Upper lobe of left lung (tissue), 6 donors: ENCODE data around the gene GATA5. TPM values are rescaled to one million over a fixed set of nuclear protein-coding genes. Genes with fewer than 3 reads are reported as not detected.
A peak's percentile ranks its signal among the peaks of the same experiment; 100 is the strongest.

Experiments used
- ATAC-seq, 2 donors: fragments of 200-7000 bp; cut with Tn5 transposase; one replicate each; pipeline ENCODE4 v1.9.1; 2022; ENCODE audit warnings: mild to moderate bottlenecking in 2 of 2, moderate library complexity in 2 of 2; ENCODE audit not compliant: low FRiP score in 2 of 2
- DNase-seq, 2 donors: peaks; one replicate each; pipeline ENCODE4 v3.0.0-alpha.2; 2019 to 2020
- H3K27ac ChIP-seq, 4 donors: fragments of 200-600 bp; sonication (generic); one replicate each; pipeline ENCODE4 v1.5.1; 2016 to 2019
- H3K27me3 ChIP-seq, 4 donors: fragments of 200-600 bp; sonication (generic); one replicate each; pipeline ENCODE4 v1.5.1; 2017 to 2019
- H3K36me3 ChIP-seq, 4 donors: fragments of 200-600 bp; sonication (generic); one replicate each; pipeline ENCODE4 v1.5.1; 2016 to 2019
- H3K4me1 ChIP-seq, 4 donors: fragments of 200-600 bp; sonication (generic); one replicate each; pipeline ENCODE4 v1.5.1; 2018 to 2019
- H3K4me3 ChIP-seq, 4 donors: fragments of 200-600 bp; sonication (generic); one replicate each; pipeline ENCODE4 v1.5.1; 2017 to 2019; ENCODE audit warnings: mild to moderate bottlenecking in 2 of 4, moderate library complexity in 1 of 4
- H3K9me3 ChIP-seq, 4 donors: fragments of 200-600 bp; sonication (generic); one replicate each; pipeline ENCODE4 v1.5.1; 2018 to 2019
- EP300 ChIP-seq, 4 donors: sonication (generic); formaldehyde crosslinking; IDR thresholded peaks; one replicate each; pipeline ENCODE4 v1.5.1; 2017; ENCODE audit warnings: antibody characterized with exemption in 4 of 4, control low read depth in 2 of 4
- POLR2A ChIP-seq, 4 donors: fragments of 450-650 bp; IDR thresholded peaks; one replicate each; pipeline ENCODE4 v1.5.1; 2016 to 2017; ENCODE audit warnings: antibody characterized with exemption in 4 of 4, mild to moderate bottlenecking in 2 of 4
- POLR2AphosphoS5 ChIP-seq, 2 donors: sonication (generic); formaldehyde crosslinking; IDR thresholded peaks; one replicate each; pipeline ENCODE4 v1.5.1; 2017; ENCODE audit warnings: antibody characterized with exemption in 2 of 2
- WGBS, 2 donors: methylation state at CpG; one replicate each; pipeline ENCODE4 v1.1.5; 2017 to 2018; 5-methylcytosine and 5-hydroxymethylcytosine counted together
- total RNA-seq, 6 donors: library from RNA; depleted of rRNA in 4 of 6; stranded (reverse); fragments of >200 nt in 4 of 6; gene quantifications; one replicate each; pipeline versions ENCODE4 v1.1.0 to v1.2.1, GENCODE V29; 2016 to 2021
- TF ChIP-seq, protein P1 (sequence below), 6 experiments: fragments of 450-650 bp in 4 of 6; fragments of 200-600 bp in 2 of 6; sonication (generic) in 2 of 6; IDR thresholded peaks; one replicate each; pipeline ENCODE4 v1.5.1; 2016 to 2019; ENCODE audit warnings: antibody characterized with exemption in 6 of 6
- donor health status: DM: no; HTN: no; CAD: no; lungs with moderate emphysema.
- donor health status: DM: no; HTN: yes; CAD: no; lungs with severe emphysema.

GATA5 gene
- total RNA-seq, 6 donors from 2014 or later: 0.98 to 10.5 (median 2.2) TPM

DNA sequence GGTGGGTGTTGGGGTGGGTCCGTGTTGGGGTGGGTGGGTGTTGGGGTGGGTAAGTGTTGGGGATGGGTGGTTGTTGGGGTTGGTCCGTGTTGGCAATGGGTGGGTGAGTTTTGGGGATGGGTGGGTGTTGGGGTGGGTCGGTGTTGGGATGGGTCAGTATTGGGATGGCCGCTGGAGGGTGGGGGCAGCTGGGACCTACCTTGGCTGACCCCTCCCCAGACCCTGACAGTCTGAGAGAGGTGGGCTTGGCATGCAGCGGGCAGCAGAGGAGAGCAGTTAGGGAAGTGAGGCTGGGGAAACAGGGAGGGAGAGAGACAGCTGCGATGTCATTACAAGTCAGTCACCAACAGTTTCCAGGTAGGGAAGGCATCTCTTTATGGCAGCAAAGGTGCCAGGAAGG lies 23.1 kb upstream of the GATA5 start:
- WGBS, 2 donors: 92 to 93% methylated on average over 5 of the region's 6 CpGs
- no peak for ATAC-seq
- H3K4me3 ChIP-seq: no peak overlapping the region
- TF ChIP-seq POLR2AphosphoS5 (IDR thresholded peaks at IDR 0.05) (no peak), POLR2A (IDR thresholded peaks at IDR 0.05) (no peak), EP300 (IDR thresholded peaks at IDR 0.05) (no peak)
- TF ChIP-seq, protein P1, sequence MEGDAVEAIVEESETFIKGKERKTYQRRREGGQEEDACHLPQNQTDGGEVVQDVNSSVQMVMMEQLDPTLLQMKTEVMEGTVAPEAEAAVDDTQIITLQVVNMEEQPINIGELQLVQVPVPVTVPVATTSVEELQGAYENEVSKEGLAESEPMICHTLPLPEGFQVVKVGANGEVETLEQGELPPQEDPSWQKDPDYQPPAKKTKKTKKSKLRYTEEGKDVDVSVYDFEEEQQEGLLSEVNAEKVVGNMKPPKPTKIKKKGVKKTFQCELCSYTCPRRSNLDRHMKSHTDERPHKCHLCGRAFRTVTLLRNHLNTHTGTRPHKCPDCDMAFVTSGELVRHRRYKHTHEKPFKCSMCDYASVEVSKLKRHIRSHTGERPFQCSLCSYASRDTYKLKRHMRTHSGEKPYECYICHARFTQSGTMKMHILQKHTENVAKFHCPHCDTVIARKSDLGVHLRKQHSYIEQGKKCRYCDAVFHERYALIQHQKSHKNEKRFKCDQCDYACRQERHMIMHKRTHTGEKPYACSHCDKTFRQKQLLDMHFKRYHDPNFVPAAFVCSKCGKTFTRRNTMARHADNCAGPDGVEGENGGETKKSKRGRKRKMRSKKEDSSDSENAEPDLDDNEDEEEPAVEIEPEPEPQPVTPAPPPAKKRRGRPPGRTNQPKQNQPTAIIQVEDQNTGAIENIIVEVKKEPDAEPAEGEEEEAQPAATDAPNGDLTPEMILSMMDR (IDR thresholded peaks at IDR 0.05): no peak
- DNase-seq: no peak
- peaks cover 0 to 5% (median 0%) of the 10 kb centered on the region in 4 donors for H3K27me3 ChIP-seq
- no peaks in the 10 kb centered on the region for H3K36me3 ChIP-seq
- H3K27ac ChIP-seq: no peak overlapping the region
- peaks cover 5 to 24% (median 16%) of the 10 kb centered on the region in 4 donors for H3K4me1 ChIP-seq
- H3K9me3 ChIP-seq: no peaks in the 10 kb centered on the region

DNA sequence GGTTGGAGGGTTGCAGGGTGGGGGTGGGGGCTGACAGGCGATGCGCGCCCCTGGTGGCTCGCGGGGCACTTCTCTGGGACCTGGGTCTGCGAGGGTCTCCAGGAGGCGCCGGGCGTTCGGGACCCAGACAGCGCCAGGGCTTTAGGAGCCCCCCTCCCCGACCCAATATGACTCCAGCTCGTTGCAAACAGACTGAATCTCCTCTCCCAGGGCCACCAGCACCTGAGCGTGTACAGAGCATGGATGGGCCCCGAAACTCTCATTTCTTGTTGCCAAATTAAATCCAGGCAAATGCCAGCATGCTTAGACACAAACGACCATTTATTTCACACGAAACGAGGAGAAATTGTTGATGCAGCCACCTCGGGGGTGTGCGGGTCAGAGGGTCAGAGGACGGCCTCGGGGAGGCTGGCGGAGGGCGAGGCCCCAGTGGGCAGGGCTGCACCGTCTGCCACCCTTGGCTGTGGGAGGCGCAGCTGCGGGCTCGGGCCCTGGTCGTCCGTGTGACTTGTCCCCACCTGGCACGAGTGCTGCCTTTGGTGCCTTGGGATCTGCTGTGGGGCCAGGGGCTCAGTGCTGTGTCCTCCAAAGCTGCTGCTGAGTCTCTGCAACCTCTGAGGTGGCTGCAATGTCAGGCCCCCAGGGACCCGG lies 20.9 kb upstream of the GATA5 start:
- Histone ChIP-seq H3K4me3 (no peak overlapping the region), H3K9me3 (no peaks in the 10 kb centered on the region), H3K27me3 (no peaks in the 10 kb centered on the region), H3K4me1 (peaks cover 5 to 20% (median 14%) of the 10 kb centered on the region in 4 donors), H3K36me3 (no peaks in the 10 kb centered on the region), H3K27ac (no peak overlapping the region)
- no peak for TF ChIP-seq POLR2AphosphoS5 (IDR thresholded peaks at IDR 0.05)
- TF ChIP-seq, protein P1 (IDR thresholded peaks at IDR 0.05): peak; percentile 35 to 72 (median 54)
- peak in 1 of 2 donors; percentile 88 for DNase-seq
- 24 to 43% methylated on average over 3 to 32 of the region's 32 CpGs for WGBS, 2 donors
- peak in 1 of 2 donors; percentile 16 for ATAC-seq

GRCh38 chr20:62495749-62496567 lies 20.2 kb upstream of the GATA5 start:
- 58% methylated on average over 17 of the region's 34 CpGs; no CpG with 5 or more reads in 1 of the 2 donors for WGBS, 2 donors
- H3K9me3 ChIP-seq: no peaks in the 10 kb centered on the region
- H3K36me3 ChIP-seq: no peaks in the 10 kb centered on the region
- peak in 1 of 2 donors; percentile 25 for ATAC-seq
- no peak for TF ChIP-seq EP300 (IDR thresholded peaks at IDR 0.05)
- no peak for TF ChIP-seq POLR2AphosphoS5 (IDR thresholded peaks at IDR 0.05)
- TF ChIP-seq POLR2A (IDR thresholded peaks at IDR 0.05): no peak
- TF ChIP-seq, protein P1 (IDR thresholded peaks at IDR 0.05): no peak
- peaks cover 5 to 20% (median 14%) of the 10 kb centered on the region in 4 donors for H3K4me1 ChIP-seq
- no peak overlapping the region for H3K27ac ChIP-seq
- no peak overlapping the region for H3K4me3 ChIP-seq
- peak in 1 of 2 donors; percentile 68 for DNase-seq
- H3K27me3 ChIP-seq: no peaks in the 10 kb centered on the region

DNA sequence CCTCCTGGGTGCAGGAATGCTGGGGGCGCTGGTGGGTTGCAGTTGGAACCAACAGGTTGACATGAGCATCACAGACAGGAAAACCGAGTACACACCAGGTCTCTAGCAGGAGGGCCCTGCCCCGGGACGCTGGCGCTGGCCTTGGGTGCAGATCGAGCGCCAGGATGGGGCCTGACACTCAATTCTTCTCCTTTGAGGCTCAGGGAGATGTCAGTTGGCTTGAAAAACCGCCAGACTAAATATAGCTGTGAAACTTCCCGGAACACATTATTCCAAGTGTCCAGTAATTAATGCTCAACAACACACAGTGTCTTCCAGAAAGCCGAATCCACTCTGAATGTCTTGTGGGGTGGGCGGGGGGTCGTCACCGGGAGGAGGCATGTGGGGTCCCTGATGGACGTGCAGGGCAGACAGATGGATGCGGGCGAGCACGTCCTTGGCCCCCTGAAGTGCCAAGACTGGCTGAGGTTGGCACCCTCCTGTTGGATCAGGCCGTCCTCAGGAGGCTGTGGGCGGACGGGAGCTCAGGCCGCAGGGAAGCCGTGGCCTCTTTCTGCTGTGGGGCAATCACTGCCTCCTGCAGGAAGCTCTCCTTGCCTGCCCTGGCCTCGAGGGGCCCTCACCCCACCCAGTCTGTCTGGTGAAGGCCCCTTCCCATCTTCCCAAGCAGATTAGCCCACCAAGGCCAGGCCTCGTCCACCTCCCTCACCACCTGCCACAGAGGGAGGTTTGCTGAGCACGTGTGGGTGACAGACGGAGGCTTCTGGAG lies 19.4 kb upstream of the GATA5 start:
- Histone ChIP-seq H3K27me3 (no peaks in the 10 kb centered on the region), H3K4me1 (peaks cover 3 to 17% (median 11%) of the 10 kb centered on the region in 4 donors), H3K9me3 (no peaks in the 10 kb centered on the region), H3K4me3 (no peak overlapping the region), H3K27ac (no peak overlapping the region), H3K36me3 (no peaks in the 10 kb centered on the region)
- TF ChIP-seq EP300 (IDR thresholded peaks at IDR 0.05) (no peak), POLR2AphosphoS5 (IDR thresholded peaks at IDR 0.05) (no peak), POLR2A (IDR thresholded peaks at IDR 0.05) (no peak)
- TF ChIP-seq, protein P1 (IDR thresholded peaks at IDR 0.05): no peak
- 73 to 100% methylated on average over 1 to 25 of the region's 26 CpGs for WGBS, 2 donors
- DNase-seq (peak in 1 of 2 donors; percentile 76), ATAC-seq (no peak)
